GM19372 (cell line): ENCODE results near the gene TBC1D22A.

Source experiments
- ATAC-seq: cut with Tn5 transposase; IDR thresholded peaks from one replicate; pipeline ENCODE4 v1.9.1; 2021; ENCODE audit warnings: mild to moderate bottlenecking, low read depth, moderate library complexity; ENCODE audit not compliant: unreplicated experiment

The TBC1D22A gene

DNA sequence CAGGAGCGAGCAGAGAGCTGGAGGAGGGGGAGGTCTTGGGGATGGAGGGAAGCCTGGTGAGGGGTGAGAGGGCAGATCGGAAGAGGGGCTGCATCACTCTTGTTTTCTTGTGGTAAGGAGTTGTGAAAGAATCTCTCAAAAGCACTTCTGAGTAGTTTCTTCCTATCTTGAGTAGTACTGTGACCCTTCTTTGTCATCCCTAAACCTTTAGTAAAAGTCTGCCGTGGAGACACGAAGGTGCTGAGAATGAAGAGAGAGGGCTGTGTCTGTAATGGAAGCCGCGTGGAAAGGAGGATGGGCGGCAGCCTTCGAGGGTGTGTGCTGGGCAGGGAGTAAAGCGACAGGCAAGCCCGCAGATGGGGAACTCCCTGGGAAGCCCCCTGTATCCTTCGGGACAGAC is 237.8 kb downstream of the TBC1D22A start:
- no peak for ATAC-seq

DNA sequence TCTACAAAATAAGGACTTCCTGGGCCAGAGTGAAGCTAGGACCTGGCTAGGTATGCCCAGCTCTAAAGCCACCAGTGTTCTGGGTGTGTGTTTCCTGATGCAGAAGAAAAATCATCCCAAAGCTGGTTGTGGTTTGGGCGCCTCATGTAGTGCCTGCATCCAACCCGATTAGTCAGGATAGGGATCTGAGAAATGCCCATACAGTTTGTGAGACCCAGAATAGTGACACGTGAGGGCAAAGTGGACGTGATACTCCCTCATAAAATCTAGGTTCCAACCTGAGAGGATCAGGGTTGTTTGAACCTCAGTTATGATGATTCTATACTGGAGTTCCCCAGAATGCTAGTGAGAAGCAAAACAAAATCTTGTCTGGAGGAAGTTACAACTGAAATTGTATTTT is 238.4 kb downstream of the TBC1D22A start:
- ATAC-seq = no peak

DNA sequence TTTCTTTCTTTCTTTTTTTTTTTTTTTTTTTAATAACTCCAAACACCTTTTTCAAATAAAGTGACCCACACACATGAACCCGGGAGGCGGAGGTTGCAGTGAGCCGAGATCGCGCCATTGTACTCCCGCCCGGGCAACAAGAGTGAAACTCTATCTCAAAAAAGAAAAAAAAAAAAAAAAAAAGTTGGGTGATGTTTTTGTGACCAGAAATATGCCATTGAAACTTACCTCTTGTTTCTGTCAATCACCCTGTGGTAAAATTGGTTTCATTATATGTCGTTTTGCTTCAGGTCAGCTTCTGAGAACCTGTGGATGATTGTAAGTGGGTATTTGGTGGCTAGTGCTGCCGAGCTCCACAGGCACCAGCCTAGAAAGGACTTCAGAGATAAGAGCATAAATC is 238.8 kb downstream of the TBC1D22A start:
- no peak for ATAC-seq

DNA sequence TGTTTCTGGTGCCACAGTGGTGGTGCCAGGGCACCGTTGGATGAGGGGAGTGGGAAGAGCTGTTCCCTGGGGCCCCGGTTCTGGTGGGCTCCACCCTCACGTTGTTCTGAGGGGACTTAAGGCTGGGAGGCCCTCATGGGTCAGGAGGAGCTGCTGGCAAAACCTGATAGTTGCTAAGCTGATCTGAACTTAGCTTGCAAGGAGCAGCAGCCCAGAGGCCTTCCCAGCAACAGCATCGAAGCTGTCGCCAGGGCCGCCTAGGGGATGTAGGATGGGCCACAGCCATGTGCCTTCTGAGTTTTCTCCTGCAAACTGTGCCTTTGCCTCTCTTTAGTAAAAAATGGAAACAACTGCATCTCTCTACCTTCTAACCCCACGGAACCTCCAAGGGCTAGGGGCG is 240.2 kb downstream of the TBC1D22A start:
- no peak for ATAC-seq

DNA sequence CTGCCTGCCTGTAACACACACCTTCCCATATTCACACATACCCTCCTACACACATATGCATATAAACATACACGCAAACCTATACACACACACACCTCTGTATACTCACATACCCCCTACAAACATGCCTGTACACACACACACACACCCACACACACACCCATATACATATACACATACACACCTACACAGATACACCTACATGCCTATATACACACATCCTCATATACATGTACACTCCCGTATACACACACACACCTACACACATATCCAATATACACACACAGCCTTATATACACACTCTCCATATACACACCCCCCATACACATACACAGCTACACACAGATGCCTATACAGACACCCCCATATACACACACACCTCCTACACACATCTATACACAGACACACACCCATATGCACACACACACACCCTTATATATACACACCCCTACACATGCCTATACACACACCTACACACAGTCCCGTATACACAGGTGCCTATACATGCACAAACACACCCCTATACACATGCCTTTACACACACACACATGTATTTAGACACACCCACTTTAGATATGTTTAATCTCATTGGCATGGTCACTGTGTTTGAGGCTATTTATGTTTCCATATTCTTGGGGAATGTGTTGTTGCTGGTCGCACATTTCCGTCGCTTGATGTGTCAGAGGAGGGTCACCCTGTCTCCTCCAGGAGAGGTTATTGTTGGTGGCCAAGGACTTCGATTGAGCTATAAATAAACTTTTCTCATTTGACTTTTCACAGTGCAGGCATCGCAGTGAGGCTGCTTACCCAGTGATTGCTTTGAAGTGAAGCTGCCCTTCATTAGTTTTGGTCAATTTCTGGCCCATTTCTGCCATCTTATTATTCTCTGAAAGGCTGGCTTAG is 243.3 kb downstream of the TBC1D22A start:
- no peak for ATAC-seq

DNA sequence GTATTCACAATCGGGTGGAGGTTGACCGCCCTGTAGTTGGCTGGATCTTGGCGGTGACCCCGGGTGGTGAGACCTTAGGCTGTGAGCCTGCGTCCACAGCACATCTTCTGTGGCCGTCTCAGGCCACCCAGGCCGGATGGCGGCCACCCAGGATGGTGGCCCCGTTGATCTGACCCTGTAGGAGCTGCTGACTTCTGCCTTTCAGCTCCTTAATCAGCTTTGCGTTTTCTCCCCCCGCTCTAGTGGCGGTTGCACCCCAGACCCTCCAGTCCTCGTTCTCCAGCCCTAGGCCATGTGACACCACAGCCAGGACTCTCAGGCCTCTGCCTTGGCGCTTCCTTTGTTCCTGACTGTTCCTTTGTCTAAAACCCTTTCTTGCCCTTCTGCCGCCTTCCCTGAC is 244.0 kb downstream of the TBC1D22A start:
- ATAC-seq = no peak

DNA sequence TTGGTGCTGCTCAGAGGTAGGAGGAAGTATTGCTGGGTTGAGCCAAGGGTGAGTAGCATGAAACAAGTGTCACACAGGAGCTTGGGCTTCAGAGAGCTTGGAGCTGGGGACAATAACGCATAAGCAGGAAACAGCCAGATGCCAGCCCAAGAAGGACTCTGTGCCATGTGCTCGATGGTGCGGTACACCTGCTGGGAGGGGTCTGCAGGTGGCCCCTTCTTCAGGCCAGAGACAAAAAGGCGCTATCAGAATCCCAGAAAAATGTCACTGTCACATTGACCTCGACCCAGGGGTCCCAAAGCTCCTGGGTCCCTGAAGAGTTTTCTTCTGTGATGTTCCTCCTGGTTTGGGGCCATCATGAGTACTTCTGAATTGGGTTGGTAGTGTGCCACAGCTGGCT is 244.4 kb downstream of the TBC1D22A start:
- ATAC-seq = no peak

DNA sequence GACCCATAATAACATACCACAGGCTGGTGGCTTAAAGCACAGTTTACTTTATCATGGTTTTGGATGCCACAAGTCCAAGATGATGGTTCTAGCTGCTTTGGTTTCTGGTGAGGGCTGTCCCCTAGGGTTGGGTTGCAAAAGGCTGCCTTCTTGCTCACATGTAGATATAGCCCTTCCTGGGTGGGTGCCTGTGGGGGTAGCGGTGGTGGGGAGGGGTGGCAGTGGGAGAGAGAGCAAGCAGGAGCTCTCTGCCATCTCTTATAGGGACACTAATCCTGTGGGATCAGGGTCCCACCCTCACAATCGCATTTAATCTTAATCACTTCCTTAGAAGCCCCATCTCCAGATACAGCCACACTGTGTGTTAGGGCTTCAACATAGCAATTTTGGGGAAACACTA is 245.0 kb downstream of the TBC1D22A start:
- ATAC-seq = no peak

DNA sequence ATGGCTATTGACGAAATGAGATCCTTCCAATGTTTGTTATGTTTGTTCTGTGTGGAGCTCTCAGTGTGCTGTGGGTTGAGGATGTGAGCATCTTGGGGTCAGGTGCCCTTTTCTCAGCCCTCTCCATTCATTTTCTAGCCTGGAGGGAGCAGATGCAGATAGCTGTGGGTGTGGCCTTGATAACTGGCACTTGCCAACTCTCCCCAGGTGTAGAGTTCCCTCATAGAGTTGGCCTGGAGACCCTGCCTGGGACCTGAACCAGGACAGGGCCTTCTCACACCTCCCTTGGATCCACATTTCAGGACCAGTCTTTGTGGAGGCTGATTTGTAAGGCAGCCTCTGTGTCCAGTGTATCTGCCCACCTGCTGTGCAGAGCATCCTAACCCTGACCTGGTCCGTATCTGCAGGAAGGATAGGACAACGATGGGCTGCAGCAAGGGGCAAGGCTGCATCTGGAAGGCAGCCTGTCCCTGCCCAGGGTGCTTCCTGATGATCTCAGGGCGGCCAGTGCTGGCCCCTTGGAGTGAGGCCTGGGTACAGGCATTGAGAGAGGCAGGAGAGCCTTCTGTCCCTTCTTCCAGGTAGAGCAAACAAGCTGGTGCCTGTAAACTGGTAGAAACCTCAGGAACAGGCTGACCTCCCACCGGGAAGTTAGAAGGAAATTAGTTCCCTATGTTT is 245.9 kb downstream of the TBC1D22A start:
- no peak for ATAC-seq

DNA sequence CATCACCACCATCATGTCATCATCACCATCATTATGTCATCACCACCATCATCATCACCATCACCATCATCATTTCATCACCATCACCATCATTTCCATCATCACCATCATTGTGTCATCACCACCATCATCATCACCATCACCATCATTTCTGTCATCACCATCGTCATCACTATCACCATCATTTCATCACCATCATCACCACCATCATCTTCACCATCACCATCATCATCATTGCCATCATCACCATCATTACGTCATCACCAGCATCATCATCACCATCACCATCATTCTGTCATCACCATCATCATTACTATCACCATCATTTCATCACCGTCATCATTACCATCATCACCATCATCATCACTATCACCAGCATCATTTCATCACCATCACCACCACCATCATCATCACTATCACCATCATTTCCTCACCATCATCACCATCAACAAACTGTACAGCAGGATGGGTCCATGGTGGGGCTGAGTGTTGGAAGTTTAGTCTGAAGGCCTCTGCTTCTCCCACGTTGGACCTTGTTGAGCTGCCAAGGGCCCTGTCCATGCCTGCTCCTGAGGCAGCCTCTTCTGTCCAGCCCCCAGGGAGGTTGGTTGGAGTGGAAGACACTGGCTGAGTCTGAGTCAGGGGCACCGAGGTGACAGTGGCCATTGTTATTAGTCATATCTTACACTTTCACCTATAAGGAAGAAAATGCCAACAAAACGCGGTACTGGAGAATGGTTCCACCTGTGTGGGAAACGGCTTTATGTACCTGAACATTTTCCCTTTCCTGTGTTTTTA is 247.1 kb downstream of the TBC1D22A start:
- no peak for ATAC-seq

DNA sequence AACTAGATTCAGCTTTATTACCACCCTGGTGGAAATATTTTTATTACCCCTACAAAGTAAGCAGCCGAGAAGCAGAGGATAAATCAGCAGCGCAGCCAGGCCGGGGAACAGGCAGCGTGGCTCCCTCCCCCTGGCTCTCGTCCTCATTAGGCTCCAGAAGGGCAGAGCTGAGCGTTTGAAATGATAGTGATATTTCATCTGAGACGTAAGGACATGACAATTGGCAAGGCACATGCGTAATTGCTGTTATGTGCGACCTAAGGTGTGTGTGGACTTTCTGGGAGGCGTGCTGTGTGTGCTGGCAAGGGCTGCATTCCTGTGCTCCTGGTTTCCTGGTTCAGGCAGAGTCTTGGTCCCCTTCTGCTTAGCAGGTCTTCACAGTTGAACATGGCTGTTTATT is 247.8 kb downstream of the TBC1D22A start:
- ATAC-seq = no peak

DNA sequence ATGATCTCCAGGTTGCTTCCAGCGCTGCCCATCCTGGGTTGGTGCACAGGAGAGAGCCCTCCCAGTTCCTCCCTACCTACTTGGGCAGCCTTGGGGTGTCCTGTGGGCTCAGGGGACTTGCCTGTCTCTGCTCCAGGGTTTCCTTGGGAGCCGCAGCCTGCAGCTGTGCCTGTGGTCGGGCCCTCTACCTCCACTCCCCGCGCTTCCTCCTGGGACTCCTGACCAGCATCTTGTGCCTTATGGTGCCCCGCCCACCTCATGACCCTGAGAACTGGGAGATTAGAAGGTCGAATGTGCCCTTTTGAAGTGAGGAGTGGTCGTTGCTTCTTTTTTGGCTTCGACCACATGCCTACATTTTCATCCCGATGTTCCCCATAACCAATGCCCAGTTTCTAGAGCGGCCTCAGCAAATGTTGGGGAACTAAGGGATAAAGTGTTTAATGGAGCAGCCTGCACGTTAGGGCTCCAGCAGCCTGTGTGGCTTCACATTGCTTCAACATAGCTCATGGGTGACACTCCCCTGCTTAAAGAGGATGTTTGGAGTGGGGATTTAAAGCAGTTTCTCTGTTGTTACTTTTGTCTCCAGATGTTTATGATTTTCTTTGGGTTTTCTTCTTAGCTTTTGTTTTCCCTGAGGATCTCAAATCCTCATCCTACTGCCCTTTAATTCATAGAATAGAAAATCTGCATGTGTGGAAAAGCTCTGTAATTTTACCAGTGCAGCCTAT is 248.8 kb downstream of the TBC1D22A start:
- no peak for ATAC-seq

DNA sequence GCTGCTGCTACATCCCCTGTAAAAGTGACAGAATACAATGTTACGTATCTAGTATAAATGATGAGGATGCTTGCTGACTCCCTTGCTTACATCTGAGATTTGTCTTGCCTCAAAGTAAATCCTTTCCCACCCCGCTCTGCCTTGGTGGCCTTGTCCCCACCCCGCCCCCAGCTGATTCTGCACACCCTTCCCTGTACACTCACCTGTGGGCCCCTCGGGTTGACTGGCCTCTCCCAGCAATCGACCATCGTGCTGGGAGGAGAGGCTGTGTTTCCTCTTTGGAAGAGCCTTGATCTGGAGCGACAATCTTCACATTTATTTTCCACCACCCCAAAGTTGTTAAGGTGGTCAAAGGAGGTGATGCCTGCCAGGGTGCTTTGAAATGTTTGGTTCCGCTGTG is 249.4 kb downstream of the TBC1D22A start:
- ATAC-seq = no peak

DNA sequence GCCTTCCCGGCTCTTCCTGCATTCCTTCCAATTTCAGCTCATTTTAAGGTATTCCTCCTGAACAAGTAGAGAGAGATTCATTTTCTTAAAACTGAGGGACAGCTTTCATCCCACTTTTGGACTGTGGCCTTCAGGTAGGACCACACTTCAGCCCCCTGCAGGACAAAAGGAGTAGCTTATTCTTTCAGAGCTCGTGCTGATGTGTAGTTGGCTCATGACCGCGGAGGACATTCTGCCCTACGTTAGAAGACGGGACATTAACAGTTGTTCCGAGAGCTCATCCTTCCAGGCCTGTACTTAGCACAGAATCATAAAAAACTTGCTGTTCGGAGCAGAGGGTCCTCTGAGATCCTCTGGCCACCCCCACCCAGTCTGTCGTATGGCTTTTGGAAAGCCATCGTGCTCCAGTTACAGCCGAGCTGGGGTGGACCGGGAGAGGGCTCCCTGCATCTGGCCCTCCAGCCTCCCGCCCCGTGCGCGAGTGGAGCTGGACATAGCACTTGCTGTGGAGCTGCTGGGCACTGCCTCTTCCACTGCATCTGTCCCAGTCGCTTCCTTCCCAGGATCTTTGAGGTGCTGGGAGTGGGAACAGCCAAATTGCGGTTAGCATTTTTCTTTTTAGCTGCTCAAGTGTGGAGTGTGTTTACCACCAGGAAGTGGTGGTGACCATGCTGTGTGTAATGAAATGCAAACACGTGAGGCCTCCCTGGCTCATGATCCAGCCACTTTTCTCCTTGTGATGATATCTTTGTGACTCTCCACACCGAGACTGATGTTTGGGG is 250.3 kb downstream of the TBC1D22A start:
- no peak for ATAC-seq

DNA sequence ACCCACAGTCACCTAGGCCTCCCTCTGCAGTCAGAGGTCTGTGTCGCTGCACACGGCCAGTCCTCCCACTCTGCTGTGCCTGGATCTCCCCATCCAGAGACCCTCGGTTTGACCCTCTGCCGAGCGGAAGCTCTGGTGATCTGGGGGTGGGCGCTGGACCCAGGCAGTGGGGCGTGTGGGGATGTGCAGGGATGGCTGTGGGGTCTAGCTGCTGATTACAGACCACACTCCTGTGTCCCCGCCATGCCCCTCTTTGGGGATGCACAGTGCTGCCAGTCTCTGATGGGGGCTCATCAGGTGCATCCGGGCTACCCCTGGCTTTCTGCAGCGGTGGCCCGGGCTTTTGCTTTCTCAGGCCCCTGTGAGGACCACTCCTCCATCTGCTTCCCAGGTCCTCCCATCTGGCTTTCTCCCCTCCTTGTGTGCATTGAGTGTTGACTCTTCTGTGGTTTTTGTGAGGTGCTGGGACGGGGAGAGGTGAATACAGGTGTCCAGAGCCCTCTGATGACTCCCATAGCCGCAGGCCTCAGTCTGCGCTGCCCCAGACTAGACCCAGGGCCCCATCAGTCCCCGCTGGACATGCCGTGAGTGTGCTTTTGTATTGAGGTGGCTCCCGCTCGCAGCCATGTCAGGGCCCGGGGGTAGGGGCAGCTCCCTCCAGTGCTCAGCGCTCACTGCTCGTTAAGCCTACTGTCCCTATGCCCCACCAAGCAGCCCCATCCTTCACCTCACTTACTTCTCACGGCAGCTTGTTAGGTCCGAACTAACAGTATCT is 251.6 kb downstream of the TBC1D22A start:
- no peak for ATAC-seq

DNA sequence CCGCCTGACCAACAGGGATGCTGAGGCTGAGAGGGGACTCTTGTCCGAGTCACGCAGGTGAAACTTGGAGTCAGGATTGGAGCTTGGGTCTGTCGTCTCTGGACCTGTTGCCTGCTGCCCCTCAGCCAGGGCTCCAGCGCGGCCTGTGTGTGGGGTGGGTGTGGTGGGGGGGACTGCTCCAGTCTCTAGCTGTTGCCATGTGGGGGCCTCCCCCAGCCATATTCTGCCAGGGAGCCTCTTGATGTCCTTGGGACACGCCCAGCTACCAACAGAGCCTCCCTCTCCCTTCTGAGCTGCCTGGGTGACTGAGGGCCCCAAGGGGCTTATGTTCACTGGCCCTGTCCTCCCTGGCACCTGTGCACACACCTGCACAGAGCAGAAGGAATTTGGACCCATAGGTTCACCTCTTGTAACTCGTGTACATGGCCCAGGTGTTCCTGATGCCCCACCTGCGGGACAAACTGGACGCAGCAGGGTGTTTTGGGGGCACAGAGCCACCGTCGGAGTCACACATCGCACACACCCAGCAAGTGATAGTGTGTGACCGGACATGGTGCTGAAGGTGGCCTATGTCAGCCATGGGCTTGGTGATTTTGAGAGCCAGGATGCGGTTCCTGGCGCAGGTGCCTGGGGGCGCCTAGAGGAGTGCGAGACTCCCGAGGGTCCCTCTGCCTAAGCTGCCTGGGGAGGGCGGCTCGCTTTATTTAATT is 252.3 kb downstream of the TBC1D22A start:
- no peak for ATAC-seq

DNA sequence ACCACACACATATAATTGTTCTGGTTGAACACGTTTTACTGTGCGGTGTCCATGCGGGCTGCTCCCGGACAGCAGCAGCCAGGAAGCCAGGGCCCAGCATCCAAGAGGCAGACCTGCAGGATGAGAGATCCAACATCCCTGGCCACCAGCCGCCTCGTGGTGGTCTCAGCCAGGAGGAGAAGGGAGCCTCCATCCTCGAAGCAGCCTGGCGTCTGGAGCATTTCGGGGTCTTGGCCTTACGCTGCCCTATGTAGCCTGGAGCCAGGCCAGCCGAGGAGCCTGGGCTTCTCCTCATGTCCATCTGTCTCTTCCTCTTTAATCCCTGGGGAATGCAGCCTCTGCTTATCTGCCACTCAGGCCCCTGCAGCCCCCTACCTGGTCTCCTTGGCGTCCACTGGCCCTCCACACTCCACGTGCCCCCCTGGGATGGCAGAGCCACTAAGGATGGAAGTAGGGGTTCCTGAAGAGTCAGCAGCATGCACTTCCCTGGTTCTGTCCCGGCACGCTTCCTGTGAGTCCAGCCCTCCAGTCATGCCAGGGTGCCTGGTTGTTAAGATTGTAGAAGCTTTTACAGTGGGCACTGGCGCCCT is 253.2 kb downstream of the TBC1D22A start:
- no peak for ATAC-seq

DNA sequence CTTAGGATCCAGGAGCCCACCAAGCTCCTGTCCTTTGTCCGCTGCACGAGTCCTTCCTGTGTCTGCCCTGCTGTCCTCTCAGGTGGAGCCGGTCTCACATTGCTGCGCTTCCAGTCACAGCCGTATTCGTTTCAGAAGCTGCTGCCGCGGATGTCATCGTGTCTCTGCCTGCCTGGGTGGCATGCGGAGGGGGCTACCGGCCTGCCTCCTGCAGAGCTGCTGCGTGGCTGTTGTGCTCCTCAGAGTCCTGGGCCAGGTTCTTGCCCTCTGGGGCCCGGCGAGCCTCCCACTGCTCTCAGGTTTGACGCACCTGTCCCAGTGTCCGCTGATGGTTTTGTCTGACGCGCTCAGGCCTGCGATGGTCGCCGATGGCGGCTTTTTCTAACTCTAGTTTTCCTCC is 254.2 kb downstream of the TBC1D22A start:
- no peak for ATAC-seq
